Measurements from ENCODE around the gene TAC3. TPM values are rescaled to one million over a fixed set of nuclear protein-coding genes. Genes with fewer than 3 reads are reported as not detected.

TAC3 gene
- total RNA-seq, result not detected

- no peak for TF ChIP-seq POLR2A (IDR thresholded peaks at IDR 0.05)
- TF ChIP-seq CTCF (IDR thresholded peaks at IDR 0.05 in 4 of 5, conservative IDR thresholded peaks at IDR 0.05 in 1 of 5), result no peak
- ATAC-seq (no peak), DNase-seq (no peak)
- no peaks in the 10 kb centered on the region for H3K36me3 ChIP-seq
- H3K27me3 ChIP-seq, result peaks cover 0 to 17% (median 6%) of the 10 kb centered on the region in 3 donors
- no peak within 1 kb of the TSS for H3K27ac ChIP-seq
- in situ Hi-C loops (cut with MboI; ENCODE audit: low sequenced_read_pairs in 4 of 4), result no loop called here
- no peaks in the 10 kb centered on the region for H3K9me3 ChIP-seq
- intact Hi-C loops (cut with DNase I; ENCODE audit: low total_unique reads), result no loop called here
- H3K4me1 ChIP-seq, result no peaks in the 10 kb centered on the region
- no peak within 1 kb of the TSS for H3K4me3 ChIP-seq
These were observed at the start of gene TAC3 for GRCh38 chr12:57016348-57016747. TSS of gene TAC3 (minus strand) at chr12:57016529. CDS start at chr12:57015797, 732 bp downstream.

GRCh38 chr12:57063991-57064685 lies 47.8 kb upstream of the TAC3 start:
- Histone ChIP-seq H3K4me3 (no peak overlapping the region), H3K27me3 (no peaks in the 10 kb centered on the region), H3K36me3 (peaks cover 0 to 16% of the 10 kb centered on the region in 2 donors), H3K27ac (no peak overlapping the region), H3K4me1 (no peaks in the 10 kb centered on the region), H3K9me3 (no peaks in the 10 kb centered on the region)
- intact Hi-C loops (cut with DNase I; ENCODE audit: low total_unique reads) (loop anchor here (5.0 kb wide), 1 partner anchor 307 kb away; no protein-coding TSS in a partner anchor), in situ Hi-C loops (cut with MboI; ENCODE audit: low sequenced_read_pairs in 4 of 4) (loop anchor here in 3 of 4 donors (10.0 kb wide), 3 partner anchors 51 to 121 kb away; partner anchors contain the start of gene STAT6 (in 1 of the 3))
- ATAC-seq, result no peak
- DNase-seq, result no peak
- no peak for TF ChIP-seq CTCF (IDR thresholded peaks at IDR 0.05 in 4 of 5, conservative IDR thresholded peaks at IDR 0.05 in 1 of 5)
- TF ChIP-seq POLR2A (IDR thresholded peaks at IDR 0.05), result no peak

- intact Hi-C loops (cut with DNase I; ENCODE audit: low total_unique reads), result no loop called here
- H3K4me1 ChIP-seq, result no peaks in the 10 kb centered on the region
- H3K27me3 ChIP-seq, result no peaks in the 10 kb centered on the region
- DNase-seq (no peak), ATAC-seq (no peak)
- no peak overlapping the region for H3K27ac ChIP-seq
- H3K36me3 ChIP-seq, result peaks cover 0 to 26% of the 10 kb centered on the region in 2 donors
- in situ Hi-C loops (cut with MboI; ENCODE audit: low sequenced_read_pairs in 4 of 4), result no loop called here
- H3K9me3 ChIP-seq, result no peaks in the 10 kb centered on the region
- TF ChIP-seq POLR2A (IDR thresholded peaks at IDR 0.05) (no peak), CTCF (IDR thresholded peaks at IDR 0.05 in 4 of 5, conservative IDR thresholded peaks at IDR 0.05 in 1 of 5) (no peak)
- no peak overlapping the region for H3K4me3 ChIP-seq
These were observed 42.1 kb upstream of the TAC3 start for GRCh38 chr12:57058454-57058853.

GRCh38 chr12:57057067-57057751 lies 40.9 kb upstream of the TAC3 start:
- H3K36me3 ChIP-seq, result peaks cover 0 to 26% of the 10 kb centered on the region in 2 donors

More at GRCh38 chr12:57057067-57057751, 40.9 kb upstream of the TAC3 start:
- in situ Hi-C loops (cut with MboI; ENCODE audit: low sequenced_read_pairs in 4 of 4), result no loop called here
- no peaks in the 10 kb centered on the region for H3K4me1 ChIP-seq
- H3K4me3 ChIP-seq, result no peak overlapping the region
- H3K27ac ChIP-seq, result no peak overlapping the region
- TF ChIP-seq CTCF (IDR thresholded peaks at IDR 0.05 in 4 of 5, conservative IDR thresholded peaks at IDR 0.05 in 1 of 5) (no peak), POLR2A (IDR thresholded peaks at IDR 0.05) (no peak)
- no peaks in the 10 kb centered on the region for H3K9me3 ChIP-seq
- no peak for DNase-seq
- H3K27me3 ChIP-seq, result no peaks in the 10 kb centered on the region
- intact Hi-C loops (cut with DNase I; ENCODE audit: low total_unique reads), result no loop called here
- ATAC-seq, result no peak

Data from gastrocnemius medialis (tissue), 4 donors.